Measurements from ENCODE around the gene LCA5L.
"Not testable (repeated sequence)": the region's sequence is repeated elsewhere in the genome, so short reads cannot be mapped to it uniquely, and the experiment has no call there.

The LCA5L gene

DNA sequence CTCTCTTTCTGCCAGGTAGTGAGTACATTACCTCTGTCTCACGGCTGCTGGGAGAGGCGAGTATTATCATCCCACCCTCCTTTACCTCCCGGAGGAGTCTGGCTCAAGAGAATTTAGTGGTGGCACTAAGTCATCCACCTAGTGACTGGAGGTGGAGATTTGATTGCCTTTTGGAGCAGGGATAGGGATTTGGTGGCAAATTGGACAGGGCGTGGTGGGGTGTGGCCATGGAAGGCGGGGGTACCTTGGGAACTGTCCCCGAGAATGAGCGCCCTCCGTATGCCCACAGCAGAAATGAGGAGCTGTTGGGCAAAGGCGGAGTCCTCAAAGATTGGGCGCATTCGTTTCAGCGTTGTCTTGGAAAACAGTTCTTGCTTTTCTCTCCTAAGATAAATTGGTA lies 64.6 kb downstream of the LCA5L start:
- DNase-seq (ENCODE audit: low read depth), result no peak
- TF ChIP-seq, protein P1, sequence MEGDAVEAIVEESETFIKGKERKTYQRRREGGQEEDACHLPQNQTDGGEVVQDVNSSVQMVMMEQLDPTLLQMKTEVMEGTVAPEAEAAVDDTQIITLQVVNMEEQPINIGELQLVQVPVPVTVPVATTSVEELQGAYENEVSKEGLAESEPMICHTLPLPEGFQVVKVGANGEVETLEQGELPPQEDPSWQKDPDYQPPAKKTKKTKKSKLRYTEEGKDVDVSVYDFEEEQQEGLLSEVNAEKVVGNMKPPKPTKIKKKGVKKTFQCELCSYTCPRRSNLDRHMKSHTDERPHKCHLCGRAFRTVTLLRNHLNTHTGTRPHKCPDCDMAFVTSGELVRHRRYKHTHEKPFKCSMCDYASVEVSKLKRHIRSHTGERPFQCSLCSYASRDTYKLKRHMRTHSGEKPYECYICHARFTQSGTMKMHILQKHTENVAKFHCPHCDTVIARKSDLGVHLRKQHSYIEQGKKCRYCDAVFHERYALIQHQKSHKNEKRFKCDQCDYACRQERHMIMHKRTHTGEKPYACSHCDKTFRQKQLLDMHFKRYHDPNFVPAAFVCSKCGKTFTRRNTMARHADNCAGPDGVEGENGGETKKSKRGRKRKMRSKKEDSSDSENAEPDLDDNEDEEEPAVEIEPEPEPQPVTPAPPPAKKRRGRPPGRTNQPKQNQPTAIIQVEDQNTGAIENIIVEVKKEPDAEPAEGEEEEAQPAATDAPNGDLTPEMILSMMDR (IDR thresholded peaks at IDR 0.05; ENCODE audit: control insufficient read depth, extremely low read depth, insufficient read depth), result no peak
- H3K4me3 ChIP-seq (ENCODE audit: low read depth, low read length), result peak overlapping the region; percentile 95

DNA sequence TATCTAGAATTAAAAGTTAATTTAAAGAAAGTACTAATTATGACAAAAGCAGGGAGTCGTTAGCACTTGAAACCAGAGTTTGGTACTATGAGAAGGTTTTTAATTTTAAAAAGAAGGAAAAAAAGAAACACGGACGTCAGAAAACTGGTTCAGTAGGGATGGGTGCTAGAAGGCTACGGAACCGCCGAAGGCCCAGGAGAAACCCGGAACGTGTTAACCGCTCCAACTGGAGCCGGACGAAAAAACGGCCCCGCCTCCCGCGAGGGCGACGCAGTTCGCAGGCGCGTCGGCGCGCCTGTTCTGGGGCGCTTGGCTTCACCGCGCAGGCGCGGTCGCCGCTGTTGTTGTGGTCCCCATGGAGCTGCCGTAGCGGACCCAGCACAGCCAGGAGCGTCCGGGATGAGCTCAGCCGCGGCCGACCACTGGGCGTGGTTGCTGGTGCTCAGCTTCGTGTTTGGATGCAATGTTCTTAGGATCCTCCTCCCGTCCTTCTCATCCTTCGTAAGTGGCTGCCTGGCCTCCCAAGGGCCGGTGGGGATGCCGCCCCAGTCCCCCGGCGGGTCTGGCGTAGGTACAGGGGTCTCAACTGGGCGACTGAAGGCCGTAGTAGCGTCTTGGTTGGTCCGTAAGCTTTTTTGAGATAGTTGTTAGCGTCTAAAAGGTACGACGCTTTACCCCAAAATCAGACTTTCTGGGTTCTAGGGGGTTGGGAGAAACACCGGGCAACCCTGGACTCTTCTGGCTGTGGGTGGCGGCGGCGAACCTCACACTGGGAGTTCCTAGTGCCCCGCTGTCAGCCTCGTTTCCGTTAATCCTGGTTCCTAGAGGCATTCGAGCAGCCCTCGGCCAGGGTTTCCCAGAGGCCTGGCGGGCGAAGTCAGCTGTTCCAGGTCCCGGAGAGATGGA lies 65.3 kb downstream of the LCA5L start:
- peak; percentile 75 for DNase-seq (ENCODE audit: low read depth)
- TF ChIP-seq, protein P1 (IDR thresholded peaks at IDR 0.05; ENCODE audit: control insufficient read depth, extremely low read depth, insufficient read depth), result no peak
- peak overlapping the region; percentile 95 for H3K4me3 ChIP-seq (ENCODE audit: low read depth, low read length)

DNA sequence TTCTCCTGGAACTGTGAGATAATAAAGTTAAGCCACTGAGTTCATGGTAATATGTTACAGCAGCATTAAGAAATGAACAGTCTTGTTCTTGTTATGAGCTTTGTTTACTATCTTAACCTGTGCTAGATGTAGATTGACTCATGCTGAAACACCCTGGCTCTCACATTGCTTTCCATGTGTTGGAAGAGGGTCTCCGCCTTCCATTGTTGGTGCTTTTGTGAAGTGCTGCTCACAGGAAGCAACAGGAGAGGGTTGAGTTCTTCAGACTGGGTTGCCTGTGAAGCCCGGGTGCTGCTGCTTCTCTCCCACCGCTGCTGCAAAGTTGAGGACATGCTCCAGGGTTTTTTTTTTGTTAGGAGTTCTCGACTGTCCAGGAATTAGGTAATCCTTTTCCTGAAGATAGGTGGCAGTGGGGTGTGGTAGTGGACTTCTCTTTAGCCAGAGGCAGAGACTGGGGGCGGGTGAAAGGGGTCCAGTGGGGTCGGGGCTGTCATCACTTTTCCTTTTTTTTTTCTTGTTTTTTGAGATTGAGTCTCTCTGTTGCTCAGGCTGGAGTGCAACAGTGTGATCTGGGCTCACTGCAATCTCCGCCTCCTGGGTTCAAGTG lies 68.0 kb downstream of the LCA5L start:
- no peak for DNase-seq (ENCODE audit: low read depth)
- no peak overlapping the region for H3K4me3 ChIP-seq (ENCODE audit: low read depth, low read length)
- TF ChIP-seq, protein P1 (IDR thresholded peaks at IDR 0.05; ENCODE audit: control insufficient read depth, extremely low read depth, insufficient read depth), result no peak

DNA sequence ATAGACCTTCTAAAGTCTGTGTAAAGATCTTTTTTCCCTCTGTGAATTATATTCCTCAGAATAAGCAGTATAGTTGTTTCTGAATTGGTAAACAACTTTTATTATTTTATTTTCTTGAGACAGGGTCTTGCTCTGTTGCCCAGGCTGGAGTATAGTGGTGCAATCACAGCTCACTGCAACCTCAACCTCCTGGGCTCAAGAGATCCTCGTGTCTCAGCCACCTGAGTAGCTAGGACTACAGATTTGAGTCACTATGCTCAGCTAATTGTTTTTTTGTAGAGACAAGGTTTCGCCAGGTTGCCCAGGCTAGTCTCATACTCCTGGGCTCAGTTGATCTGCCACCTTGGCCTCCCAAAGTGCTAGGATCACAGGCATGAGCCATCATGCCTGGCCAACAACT lies 70.1 kb downstream of the LCA5L start:
- DNase-seq (ENCODE audit: low read depth), result no peak
- no peak overlapping the region for H3K4me3 ChIP-seq (ENCODE audit: low read depth, low read length)
- TF ChIP-seq, protein P1 (IDR thresholded peaks at IDR 0.05; ENCODE audit: control insufficient read depth, extremely low read depth, insufficient read depth), result no peak

DNA sequence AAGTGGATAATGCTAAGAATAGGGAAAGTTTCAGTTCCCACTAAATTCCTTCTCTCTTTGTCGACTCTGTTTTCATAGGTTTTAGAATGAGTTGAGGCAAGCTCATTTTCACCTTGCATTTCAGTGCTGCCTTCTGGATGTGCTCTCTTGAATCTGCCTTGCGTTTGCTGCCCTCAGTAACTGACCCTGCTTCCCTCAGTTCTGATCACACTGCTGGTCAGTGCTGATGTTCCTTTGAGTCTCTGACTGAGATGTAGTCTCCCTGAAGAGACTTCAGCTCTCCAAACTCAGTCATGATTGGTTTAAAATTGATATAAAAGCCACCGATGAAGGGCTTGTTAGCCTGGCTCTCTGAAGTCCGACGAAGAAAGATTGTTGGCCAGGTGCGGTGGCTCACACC lies 71.5 kb downstream of the LCA5L start:
- TF ChIP-seq, protein P1 (IDR thresholded peaks at IDR 0.05; ENCODE audit: control insufficient read depth, extremely low read depth, insufficient read depth), result no peak
- H3K4me3 ChIP-seq (ENCODE audit: low read depth, low read length), result no peak overlapping the region
- DNase-seq (ENCODE audit: low read depth), result no peak

DNA sequence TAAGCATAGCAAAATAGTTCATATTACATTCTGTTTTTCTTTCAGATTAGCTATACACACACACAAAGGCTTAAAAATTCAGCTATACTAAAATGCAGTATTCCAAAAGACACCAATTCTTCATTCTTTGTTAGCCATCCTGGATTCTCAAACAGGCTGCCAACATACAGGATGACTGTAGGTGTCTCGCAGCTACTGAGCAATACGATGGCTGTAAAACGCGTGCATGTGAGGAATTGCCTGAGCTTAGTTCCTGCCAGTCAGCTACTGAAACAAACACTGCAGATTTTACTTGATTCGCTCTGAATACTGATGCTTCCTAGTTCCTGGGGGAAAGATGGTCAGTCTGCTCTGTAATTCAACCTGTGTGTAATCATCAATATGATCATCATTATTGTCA lies 71.9 kb downstream of the LCA5L start:
- no peak for DNase-seq (ENCODE audit: low read depth)
- TF ChIP-seq, protein P1 (IDR thresholded peaks at IDR 0.05; ENCODE audit: control insufficient read depth, extremely low read depth, insufficient read depth), result peak; percentile 68
- H3K4me3 ChIP-seq (ENCODE audit: low read depth, low read length), result no peak overlapping the region

DNA sequence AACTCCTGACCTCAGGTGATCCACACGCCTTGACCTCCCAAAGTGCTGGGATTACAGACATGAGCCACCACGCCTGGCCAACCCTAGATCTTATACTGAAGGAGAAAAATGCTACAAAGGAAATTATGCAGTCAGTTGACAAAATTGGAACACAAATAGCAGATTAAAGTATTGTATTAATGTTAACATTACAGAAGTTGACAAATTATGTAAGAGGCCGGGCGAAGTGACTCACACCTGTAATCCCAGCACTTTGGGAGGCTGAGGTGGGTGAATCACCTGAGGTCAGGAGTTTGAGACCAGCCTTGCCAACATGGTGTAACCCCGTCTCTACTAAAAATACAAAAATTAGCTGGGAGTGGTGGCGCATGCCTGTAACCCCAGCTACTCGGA lies 75.7 kb downstream of the LCA5L start:
- H3K4me3 ChIP-seq (ENCODE audit: low read depth, low read length); DNase-seq (ENCODE audit: low read depth): not testable (repeated sequence)
